Activated CD8-positive, alpha-beta T cell treated with anti-CD3 and anti-CD28 coated beads, Interleukin-2, amount 10 ng/mL, durations not matched to agents 7 days and 5 days (primary cell): Measurements from ENCODE around the gene GZMB. TPM values are rescaled to one million over a fixed set of nuclear protein-coding genes. Genes with fewer than 3 reads are reported as not detected.
A peak's percentile ranks its signal among the peaks of the same experiment; 100 is the strongest.

ENCODE experiments used
- ATAC-seq: fragments of 150-1000 bp; cut with Tn5 transposase; one replicate; pipeline ENCODE4 v1.10.0; 2021; ENCODE audit warnings: moderate library complexity
- CTCF ChIA-PET: fragments of 350-600 bp; sonication (Branson Sonifier 250); formaldehyde crosslinking; loops from one replicate; lab custom pipeline; 2021; ENCODE audit warnings: antibody characterized with exemption; lab: Charles Lee
- POLR2A ChIA-PET: fragments of 350-600 bp; sonication (Branson Sonifier 250); formaldehyde crosslinking; loops from one replicate; lab custom pipeline; 2021; ENCODE audit warnings: antibody characterized with exemption; lab: Charles Lee
- DNase-seq: peaks from one replicate; pipeline ENCODE4 v3.0.0-alpha.2; 2020
- H3K27ac Mint-ChIP-seq: one replicate; pipeline ENCODE4 v1.8.0; 2021; ENCODE audit warnings: mild to moderate bottlenecking, mixed read lengths
- H3K27me3 Mint-ChIP-seq: one replicate; pipeline ENCODE4 v1.8.0; 2021; ENCODE audit warnings: low read depth, mixed read lengths
- H3K36me3 Mint-ChIP-seq: one replicate; pipeline ENCODE4 v1.8.0; 2021; ENCODE audit warnings: low read depth, mixed read lengths
- H3K4me1 Mint-ChIP-seq: one replicate; pipeline ENCODE4 v1.8.0; 2021; ENCODE audit warnings: low read depth, mixed read lengths
- H3K4me3 Mint-ChIP-seq: one replicate; pipeline ENCODE4 v1.8.0; 2021; ENCODE audit warnings: mild to moderate bottlenecking, mixed read lengths
- H3K9me3 Mint-ChIP-seq: one replicate; pipeline ENCODE4 v1.8.0; 2022; ENCODE audit warnings: mixed read lengths; ENCODE audit not compliant: insufficient read depth
- total RNA-seq, 2 experiments: library from RNA; stranded (reverse); gene quantifications; one replicate each; pipeline ENCODE4 v1.2.3, GENCODE V29; 2021

The GZMB gene, protein sequence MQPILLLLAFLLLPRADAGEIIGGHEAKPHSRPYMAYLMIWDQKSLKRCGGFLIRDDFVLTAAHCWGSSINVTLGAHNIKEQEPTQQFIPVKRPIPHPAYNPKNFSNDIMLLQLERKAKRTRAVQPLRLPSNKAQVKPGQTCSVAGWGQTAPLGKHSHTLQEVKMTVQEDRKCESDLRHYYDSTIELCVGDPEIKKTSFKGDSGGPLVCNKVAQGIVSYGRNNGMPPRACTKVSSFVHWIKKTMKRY
- total RNA-seq, result 100 to 1,000 TPM; 354 to 368 TPM

DNA sequence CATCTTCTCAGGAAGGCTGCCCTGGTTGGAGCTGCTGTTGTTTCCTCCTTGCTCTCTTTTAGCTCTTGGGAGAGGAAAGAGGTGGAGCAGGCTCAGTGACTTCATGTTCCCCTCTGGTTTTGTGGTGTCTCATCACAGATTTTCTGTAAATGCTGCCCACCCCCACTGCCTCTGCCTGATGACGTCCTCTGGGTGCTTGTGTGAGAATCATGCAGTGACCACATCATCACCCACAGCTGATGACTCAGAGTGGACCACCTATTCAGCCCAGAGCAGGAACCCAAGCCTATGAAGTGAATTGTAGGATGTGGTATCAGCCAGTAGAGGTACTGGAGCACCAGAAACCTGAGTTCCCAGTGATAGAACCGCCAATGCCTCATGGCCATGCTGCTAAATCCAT lies at the start of gene GZMB:
Gene GZMB (minus strand): TSS at position 33 of the 400 bp plus-strand sequence. CDS start 30 bp downstream, at position 3.
- ChIA-PET CTCF (interaction anchor here (0.7 to 7.6 kb wide), 21 partner anchors 9 to 124 kb away, joined by 3 to 82 read pairs (median 5); partner anchors contain the start of gene GZMH), POLR2A (interaction anchor here (0.6 to 3.2 kb wide), 14 partner anchors 9 to 193 kb away, joined by 3 to 31 read pairs (median 4); partner anchors contain the start of gene GZMH)
- Mint-ChIP-seq H3K9me3 (no peaks in the 10 kb centered on the region), H3K27ac (peak within 1 kb of the TSS; percentile 98), H3K27me3 (no peaks in the 10 kb centered on the region), H3K4me1 (peaks cover 70% of the 10 kb centered on the region), H3K36me3 (peaks cover 62% of the 10 kb centered on the region), H3K4me3 (peak within 1 kb of the TSS; percentile 93)
- DNase-seq (peak; percentile 94), ATAC-seq (peak; percentile 89)

DNA sequence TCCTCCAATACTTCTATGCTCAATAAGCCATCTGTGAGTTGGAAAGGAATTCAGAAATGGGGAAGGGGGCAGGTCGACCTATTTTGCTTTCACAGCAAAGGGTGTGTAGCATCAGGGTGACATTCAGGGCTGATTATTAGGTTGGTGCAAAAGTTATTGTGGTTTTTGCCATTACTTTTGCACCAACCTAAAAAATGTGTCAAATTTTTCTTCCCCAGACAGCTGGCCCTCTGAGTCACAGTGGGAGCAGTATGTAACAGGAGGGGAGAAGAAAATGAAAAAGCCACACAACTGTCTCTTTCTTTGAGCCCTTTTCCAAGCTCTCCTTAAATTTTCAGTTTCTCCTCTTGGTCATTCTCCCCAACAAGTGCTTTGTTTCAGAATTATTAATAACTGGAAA lies 47.1 kb upstream of the GZMB start:
- no peaks in the 10 kb centered on the region for H3K27me3 Mint-ChIP-seq
- peaks cover 6% of the 10 kb centered on the region for H3K9me3 Mint-ChIP-seq
- DNase-seq, result no peak
- POLR2A ChIA-PET, result interaction anchor here (1.0 to 2.4 kb wide), 2 partner anchors 12 to 47 kb away, joined by 3 to 7 read pairs; partner anchors contain the start of gene GZMB
- H3K27ac Mint-ChIP-seq, result no peak overlapping the region
- no peak overlapping the region for H3K4me3 Mint-ChIP-seq
- peaks cover 50% of the 10 kb centered on the region for H3K4me1 Mint-ChIP-seq
- peaks cover 17% of the 10 kb centered on the region for H3K36me3 Mint-ChIP-seq
- CTCF ChIA-PET, result interaction anchor here (0.8 to 5.0 kb wide), 9 partner anchors 9 to 197 kb away, joined by 3 to 90 read pairs (median 9); partner anchors contain the start of genes GZMB and GZMH
- no peak for ATAC-seq

DNA sequence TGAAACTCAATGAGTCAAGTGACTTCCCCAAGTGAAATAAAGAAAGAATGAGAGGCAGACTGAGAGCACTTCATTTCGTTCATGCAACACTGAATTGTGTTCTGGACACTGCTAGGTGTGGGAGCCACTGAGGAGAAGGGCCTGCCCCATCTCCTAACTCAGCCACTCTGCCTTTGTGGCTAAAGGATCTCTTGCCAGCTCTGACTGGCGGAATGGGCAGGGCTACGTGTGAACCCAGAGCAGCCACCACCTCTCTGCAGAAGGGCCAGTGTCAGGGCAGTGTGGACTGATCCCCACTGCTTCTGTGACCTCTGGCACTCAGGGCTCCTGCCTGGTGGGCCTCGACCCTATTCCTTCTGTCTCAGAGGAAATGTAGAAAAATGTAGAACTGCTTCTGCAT lies 46.5 kb upstream of the GZMB start:
- ATAC-seq (no peak), DNase-seq (no peak)
- H3K36me3 Mint-ChIP-seq, result peaks cover 23% of the 10 kb centered on the region
- no peak overlapping the region for H3K4me3 Mint-ChIP-seq
- peaks cover 56% of the 10 kb centered on the region for H3K4me1 Mint-ChIP-seq
- ChIA-PET CTCF (interaction anchor here (0.6 to 5.0 kb wide), 13 partner anchors 8 to 197 kb away, joined by 3 to 90 read pairs (median 20); partner anchors contain the start of genes GZMB and GZMH), POLR2A (interaction anchor here (2.4 kb wide), 1 partner anchor 13 kb away, joined by 7 read pairs; no protein-coding TSS in a partner anchor)
- no peaks in the 10 kb centered on the region for H3K27me3 Mint-ChIP-seq
- peaks cover 6% of the 10 kb centered on the region for H3K9me3 Mint-ChIP-seq
- H3K27ac Mint-ChIP-seq, result peak overlapping the region; percentile 1

DNA sequence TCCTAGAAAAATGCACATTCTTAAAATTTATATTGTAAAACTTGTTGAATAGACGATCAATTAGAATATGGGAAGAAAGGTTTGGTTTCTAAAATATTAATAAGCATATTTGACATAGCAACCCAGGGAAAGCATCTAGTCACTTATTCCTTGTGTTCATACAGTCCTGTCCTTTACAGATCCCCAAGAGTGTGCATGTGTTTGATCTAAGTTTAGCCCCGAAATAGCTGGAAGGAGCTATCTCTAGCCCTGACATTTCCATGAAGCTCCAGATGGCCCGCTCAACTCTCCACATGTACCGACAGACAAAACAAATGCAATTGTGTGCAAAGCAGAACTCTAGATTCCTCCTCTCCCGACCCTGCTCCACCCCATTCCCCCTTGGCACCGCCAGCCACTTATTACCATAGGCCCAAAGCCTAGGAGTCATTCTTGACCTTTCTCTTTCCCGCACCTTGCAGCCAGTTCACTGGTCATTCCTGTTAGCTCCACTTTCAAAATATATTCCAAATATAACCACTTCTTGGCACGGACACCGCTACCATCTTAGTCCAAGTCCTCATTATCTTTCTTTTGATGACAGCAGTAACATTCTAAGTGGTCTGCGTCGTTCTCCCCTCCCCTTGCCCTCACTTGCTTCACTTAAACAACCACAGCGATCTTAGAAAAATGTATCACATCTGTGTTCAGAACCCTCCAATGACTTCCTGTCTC lies 45.4 kb upstream of the GZMB start:
- no peak for ATAC-seq
- no peaks in the 10 kb centered on the region for H3K27me3 Mint-ChIP-seq
- peaks cover 67% of the 10 kb centered on the region for H3K4me1 Mint-ChIP-seq
- peak overlapping the region; percentile 83 for H3K27ac Mint-ChIP-seq
- ChIA-PET CTCF (interaction anchor here (0.6 to 5.0 kb wide), 19 partner anchors 9 to 378 kb away, joined by 3 to 90 read pairs (median 6); partner anchors contain the start of genes GZMB and GZMH), POLR2A (interaction anchor here (0.6 to 2.4 kb wide), 4 partner anchors 14 to 71 kb away, joined by 3 to 7 read pairs (median 3); partner anchors contain the start of gene GZMB)
- peaks cover 25% of the 10 kb centered on the region for H3K36me3 Mint-ChIP-seq
- DNase-seq, result no peak
- H3K9me3 Mint-ChIP-seq, result peaks cover 6% of the 10 kb centered on the region
- peak overlapping the region; percentile 61 for H3K4me3 Mint-ChIP-seq

DNA sequence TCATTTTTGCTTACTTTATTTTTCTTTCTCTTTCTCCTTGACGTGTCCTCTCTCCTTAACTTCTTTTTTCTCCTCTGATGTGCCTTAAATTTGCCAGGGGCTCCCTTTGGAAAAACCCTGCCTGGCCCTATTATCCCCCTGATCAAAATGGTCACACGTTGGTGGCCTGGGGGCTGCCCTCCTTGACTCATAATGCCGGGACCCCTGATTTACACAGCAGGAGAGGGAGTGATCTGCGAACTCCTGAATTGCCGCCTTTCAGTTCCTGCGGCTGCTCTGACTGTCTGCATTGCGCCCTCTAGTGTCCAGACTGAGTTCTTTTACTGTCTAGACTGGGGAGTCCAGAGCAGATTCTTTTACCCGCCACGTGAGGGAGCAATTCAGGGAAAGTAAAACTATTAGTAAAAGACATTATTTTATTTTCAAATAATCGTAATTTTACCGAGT lies 44.8 kb upstream of the GZMB start:
- Mint-ChIP-seq H3K4me1 (peaks cover 71% of the 10 kb centered on the region), H3K27me3 (no peaks in the 10 kb centered on the region), H3K27ac (peak overlapping the region; percentile 93), H3K4me3 (peak overlapping the region; percentile 77), H3K9me3 (peaks cover 6% of the 10 kb centered on the region), H3K36me3 (peaks cover 25% of the 10 kb centered on the region)
- ATAC-seq (peak; percentile 73), DNase-seq (peak; percentile 92)
- ChIA-PET POLR2A (interaction anchor here (0.6 to 2.4 kb wide), 5 partner anchors 14 to 70 kb away, joined by 3 to 7 read pairs (median 3); partner anchors contain the start of gene GZMB), CTCF (interaction anchor here (0.7 to 5.0 kb wide), 20 partner anchors 10 to 195 kb away, joined by 3 to 90 read pairs (median 6); partner anchors contain the start of genes GZMB and GZMH)

DNA sequence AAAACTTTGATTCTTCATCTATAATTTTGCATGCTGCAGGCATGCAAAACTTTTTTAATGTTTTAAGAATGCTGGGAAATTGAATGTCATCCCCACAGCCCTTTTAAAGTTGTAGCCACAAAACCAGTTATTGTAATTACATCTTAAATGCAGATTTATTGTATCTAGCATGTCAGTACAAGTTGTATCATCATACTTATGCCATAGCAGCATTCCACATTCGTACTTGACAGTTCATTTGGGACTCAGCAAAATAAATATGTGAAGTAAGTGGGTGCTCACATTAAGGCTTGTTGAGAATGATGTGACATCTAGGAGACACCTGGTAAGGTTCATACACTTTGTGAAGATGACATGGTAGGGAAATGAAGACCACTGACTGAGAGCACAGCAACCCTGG lies 44.0 kb upstream of the GZMB start:
- H3K9me3 Mint-ChIP-seq, result peaks cover 6% of the 10 kb centered on the region
- ChIA-PET POLR2A (interaction anchor here (0.7 kb wide), 1 partner anchor 44 kb away, joined by 3 read pairs; the partner anchor contains the start of gene GZMB), CTCF (interaction anchor here (0.8 to 5.0 kb wide), 11 partner anchors 10 to 71 kb away, joined by 3 to 90 read pairs (median 4); partner anchors contain the start of genes GZMB and GZMH)
- DNase-seq, result no peak
- peak overlapping the region; percentile 93 for H3K27ac Mint-ChIP-seq
- no peaks in the 10 kb centered on the region for H3K27me3 Mint-ChIP-seq
- H3K4me3 Mint-ChIP-seq, result no peak overlapping the region
- peaks cover 25% of the 10 kb centered on the region for H3K36me3 Mint-ChIP-seq
- ATAC-seq, result no peak
- peaks cover 79% of the 10 kb centered on the region for H3K4me1 Mint-ChIP-seq

DNA sequence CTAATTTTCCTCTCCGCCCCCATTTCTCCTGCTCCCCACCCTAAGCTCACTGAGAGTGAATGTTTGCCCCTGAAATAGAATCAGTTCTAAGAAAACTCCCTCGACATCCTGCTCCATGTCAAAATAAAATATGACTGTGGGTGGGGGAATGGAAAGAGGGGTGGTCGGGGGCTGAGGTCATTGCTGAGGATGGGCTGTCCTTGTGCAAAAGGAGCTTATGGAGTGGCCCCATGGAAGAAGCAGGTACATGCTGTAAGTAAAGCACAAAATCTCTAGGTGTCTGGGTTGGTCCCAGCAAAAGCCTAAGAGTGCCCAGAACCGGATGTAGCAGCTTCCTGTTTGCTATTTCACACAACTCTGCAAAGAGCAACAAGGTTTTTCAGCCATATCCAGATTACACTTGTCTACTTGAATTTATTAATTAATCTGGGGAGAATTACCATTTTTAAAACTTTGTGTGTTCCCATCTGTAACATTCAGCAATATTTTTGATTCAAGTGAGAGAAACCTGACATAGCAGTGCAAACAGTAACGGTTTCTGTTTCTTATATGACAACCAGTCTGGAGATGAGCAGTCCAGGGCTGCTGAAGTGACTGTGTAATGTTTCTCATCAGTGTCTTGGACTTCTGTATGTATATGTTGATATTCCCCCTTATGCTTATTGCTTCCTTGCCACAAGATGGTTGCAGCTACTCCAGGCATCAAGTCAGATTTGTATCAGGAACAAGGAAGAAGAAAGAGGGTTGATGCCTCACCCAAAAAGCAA lies 40.4 kb upstream of the GZMB start:
- H3K4me1 Mint-ChIP-seq, result peaks cover 91% of the 10 kb centered on the region
- DNase-seq, result peak; percentile 76
- H3K9me3 Mint-ChIP-seq, result peaks cover 6% of the 10 kb centered on the region
- peaks cover 32% of the 10 kb centered on the region for H3K36me3 Mint-ChIP-seq
- ATAC-seq, result peak; percentile 66
- H3K27ac Mint-ChIP-seq, result peak overlapping the region; percentile 99
- CTCF ChIA-PET, result interaction anchor here (0.9 to 4.9 kb wide), 15 partner anchors 8 to 459 kb away, joined by 3 to 73 read pairs (median 5); partner anchors contain the start of genes GZMB and GZMH
- POLR2A ChIA-PET, result interaction anchor here (0.7 to 3.1 kb wide), 14 partner anchors 9 to 244 kb away, joined by 4 to 31 read pairs (median 6); partner anchors contain the start of genes CBLN3, GZMB, GZMH and KHNYN
- H3K27me3 Mint-ChIP-seq, result no peaks in the 10 kb centered on the region
- H3K4me3 Mint-ChIP-seq, result peak overlapping the region; percentile 75

DNA sequence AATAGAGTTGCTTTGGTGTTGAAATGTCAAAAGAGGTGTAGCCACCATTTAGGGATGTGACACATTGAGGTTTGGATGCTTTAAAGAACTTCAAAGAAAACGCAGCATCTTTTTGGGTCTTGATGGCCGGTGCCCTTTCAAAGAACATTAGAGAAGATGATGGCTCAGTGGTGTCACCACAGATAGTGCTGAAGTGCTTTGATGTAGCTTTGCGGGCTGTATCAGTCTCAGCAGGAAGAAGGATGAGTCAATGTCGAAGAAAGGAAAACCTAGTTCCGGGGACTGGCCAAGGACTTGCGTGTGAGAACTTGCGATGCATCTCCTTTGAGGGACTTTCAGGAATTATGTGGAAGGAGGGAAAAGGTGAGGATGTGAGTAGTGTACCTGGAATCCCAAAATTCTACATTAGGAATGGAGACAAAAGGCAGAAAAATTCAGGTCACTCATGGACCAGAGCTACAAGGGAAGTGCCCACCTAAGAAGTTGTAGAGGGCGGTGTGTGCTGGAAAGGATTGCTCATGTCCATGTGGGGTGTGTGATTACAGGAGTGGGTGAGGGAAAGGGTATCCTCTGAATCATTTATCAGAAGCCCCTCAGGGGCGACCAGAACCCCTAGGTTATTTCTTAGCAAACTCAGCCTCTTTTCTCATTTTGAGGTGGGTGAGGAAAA lies 39.7 kb upstream of the GZMB start:
- Mint-ChIP-seq H3K4me3 (peak overlapping the region; percentile 75), H3K27ac (peak overlapping the region; percentile 99), H3K4me1 (peaks cover 90% of the 10 kb centered on the region), H3K27me3 (no peaks in the 10 kb centered on the region), H3K9me3 (peaks cover 6% of the 10 kb centered on the region), H3K36me3 (peaks cover 34% of the 10 kb centered on the region)
- POLR2A ChIA-PET, result interaction anchor here (0.7 to 3.1 kb wide), 16 partner anchors 8 to 243 kb away, joined by 3 to 31 read pairs (median 6); partner anchors contain the start of genes CBLN3, GZMB, GZMH and KHNYN
- CTCF ChIA-PET, result interaction anchor here (0.7 to 4.9 kb wide), 16 partner anchors 8 to 459 kb away, joined by 3 to 73 read pairs (median 5); partner anchors contain the start of genes GZMB and GZMH
- ATAC-seq (peak; percentile 84), DNase-seq (peak; percentile 91)

DNA sequence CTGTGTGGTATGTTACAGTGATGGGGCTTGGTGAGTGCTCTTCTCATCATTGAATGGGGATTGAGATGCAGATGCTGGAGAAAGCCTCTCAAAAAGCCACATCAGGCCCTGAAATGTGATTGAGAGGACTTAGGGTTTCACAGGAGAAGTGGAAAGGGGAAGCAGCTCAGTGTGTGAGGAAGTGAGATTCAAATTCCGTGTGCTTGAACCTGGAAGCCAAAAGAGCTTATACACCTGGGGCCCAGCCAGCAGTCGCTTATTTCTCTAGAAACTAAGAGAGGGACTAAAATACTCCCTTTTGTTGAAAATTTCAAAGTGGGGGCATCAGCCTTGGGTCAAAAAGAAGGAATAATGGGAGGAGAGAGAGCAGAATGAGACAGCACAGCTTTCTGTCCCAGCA lies 39.1 kb upstream of the GZMB start:
- Mint-ChIP-seq H3K27me3 (no peaks in the 10 kb centered on the region), H3K4me1 (peaks cover 88% of the 10 kb centered on the region), H3K9me3 (peaks cover 6% of the 10 kb centered on the region), H3K4me3 (peak overlapping the region; percentile 75), H3K27ac (peak overlapping the region; percentile 99), H3K36me3 (peaks cover 36% of the 10 kb centered on the region)
- DNase-seq (no peak), ATAC-seq (peak; percentile 5)
- ChIA-PET POLR2A (interaction anchor here (0.7 to 3.1 kb wide), 13 partner anchors 11 to 243 kb away, joined by 3 to 31 read pairs (median 6); partner anchors contain the start of genes CBLN3, GZMB and KHNYN), CTCF (interaction anchor here (0.7 to 4.9 kb wide), 8 partner anchors 9 to 192 kb away, joined by 3 to 73 read pairs (median 23); partner anchors contain the start of genes GZMB and GZMH)

DNA sequence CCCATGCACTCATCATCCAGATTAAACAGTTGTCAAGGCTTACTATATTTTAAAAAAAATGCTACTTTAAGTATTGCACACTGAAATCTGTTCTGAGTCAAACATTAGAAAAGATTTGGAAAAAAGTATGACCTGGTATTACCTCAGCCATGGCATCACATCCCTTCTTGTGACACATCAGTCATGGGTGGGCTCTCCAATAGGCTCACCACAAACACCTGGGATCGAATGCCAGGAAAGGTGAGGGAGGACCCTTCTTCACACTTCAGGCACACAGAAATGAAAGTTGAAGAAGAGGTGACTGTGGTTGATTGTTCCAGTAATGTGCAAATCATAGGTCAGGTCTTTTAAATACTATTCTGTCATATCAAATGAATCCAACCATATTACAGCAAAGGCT lies 36.6 kb upstream of the GZMB start:
- Mint-ChIP-seq H3K27me3 (no peaks in the 10 kb centered on the region), H3K36me3 (peaks cover 32% of the 10 kb centered on the region), H3K4me1 (peaks cover 88% of the 10 kb centered on the region), H3K9me3 (peaks cover 3% of the 10 kb centered on the region), H3K4me3 (no peak overlapping the region), H3K27ac (peak overlapping the region; percentile 83)
- DNase-seq (peak; percentile 52), ATAC-seq (no peak)
- ChIA-PET CTCF (interaction anchor here (2.0 to 4.9 kb wide), 2 partner anchors 10 to 36 kb away, joined by 8 to 54 read pairs; partner anchors contain the start of gene GZMB), POLR2A (no interaction called here)
